ENCODE results near the gene ZNF526.

GRCh38 chr19:42247640-42248199 is 27.6 kb downstream of the ZNF526 start:
- no peak for TF ChIP-seq CTCF (conservative IDR thresholded peaks at IDR 0.05)
- TF ChIP-seq ZFX (IDR thresholded peaks at IDR 0.05), result no peak
